PFSK-1 (cell line): Measurements from ENCODE around the gene HOXB9.

Experiments
- FOXP2 ChIP-seq: optimal IDR thresholded peaks from 2 replicates; pipeline ENCODE3; 2011; ENCODE audit warnings: borderline replicate concordance, control low read depth, inconsistent platforms; ENCODE audit not compliant: insufficient read depth; ENCODE audit errors: extremely low read length, extremely low read depth
- POLR2AphosphoS5 ChIP-seq: IDR thresholded peaks from 2 replicates; pipeline ENCODE4 v1.6.1; 2012; ENCODE audit warnings: low read depth, mild to moderate bottlenecking, control low read depth, low read length, moderate library complexity
- SIN3A ChIP-seq: IDR thresholded peaks from 2 replicates; pipeline ENCODE4 v1.6.1; 2012; ENCODE audit warnings: mild to moderate bottlenecking, low read length, moderate library complexity, borderline replicate concordance; ENCODE audit not compliant: insufficient read depth
- TAF1 ChIP-seq: IDR thresholded peaks from 2 replicates; pipeline ENCODE4 v1.6.1; 2012; ENCODE audit warnings: low read length, control low read depth, borderline replicate concordance; ENCODE audit not compliant: insufficient read depth
- TF ChIP-seq, protein P1 (sequence below), 2 experiments: IDR thresholded peaks; 2 replicates each; pipeline versions ENCODE4 v1.6.1 to v1.8.0; 2011 to 2012; ENCODE audit warnings: low read depth in 2 of 2, low read length in 2 of 2, control low read depth in 1 of 2, inconsistent platforms in 1 of 2, mild to moderate bottlenecking in 1 of 2, moderate library complexity in 1 of 2; ENCODE audit not compliant: insufficient read depth in 1 of 2

The HOXB9 gene

GRCh38 chr17:48632579-48633265 is 6.6 kb upstream of the HOXB9 start:
- no peak for TF ChIP-seq SIN3A

- TF ChIP-seq POLR2AphosphoS5 (no peak), TAF1 (no peak), FOXP2 (no peak), SIN3A (no peak)
- TF ChIP-seq, protein P1, sequence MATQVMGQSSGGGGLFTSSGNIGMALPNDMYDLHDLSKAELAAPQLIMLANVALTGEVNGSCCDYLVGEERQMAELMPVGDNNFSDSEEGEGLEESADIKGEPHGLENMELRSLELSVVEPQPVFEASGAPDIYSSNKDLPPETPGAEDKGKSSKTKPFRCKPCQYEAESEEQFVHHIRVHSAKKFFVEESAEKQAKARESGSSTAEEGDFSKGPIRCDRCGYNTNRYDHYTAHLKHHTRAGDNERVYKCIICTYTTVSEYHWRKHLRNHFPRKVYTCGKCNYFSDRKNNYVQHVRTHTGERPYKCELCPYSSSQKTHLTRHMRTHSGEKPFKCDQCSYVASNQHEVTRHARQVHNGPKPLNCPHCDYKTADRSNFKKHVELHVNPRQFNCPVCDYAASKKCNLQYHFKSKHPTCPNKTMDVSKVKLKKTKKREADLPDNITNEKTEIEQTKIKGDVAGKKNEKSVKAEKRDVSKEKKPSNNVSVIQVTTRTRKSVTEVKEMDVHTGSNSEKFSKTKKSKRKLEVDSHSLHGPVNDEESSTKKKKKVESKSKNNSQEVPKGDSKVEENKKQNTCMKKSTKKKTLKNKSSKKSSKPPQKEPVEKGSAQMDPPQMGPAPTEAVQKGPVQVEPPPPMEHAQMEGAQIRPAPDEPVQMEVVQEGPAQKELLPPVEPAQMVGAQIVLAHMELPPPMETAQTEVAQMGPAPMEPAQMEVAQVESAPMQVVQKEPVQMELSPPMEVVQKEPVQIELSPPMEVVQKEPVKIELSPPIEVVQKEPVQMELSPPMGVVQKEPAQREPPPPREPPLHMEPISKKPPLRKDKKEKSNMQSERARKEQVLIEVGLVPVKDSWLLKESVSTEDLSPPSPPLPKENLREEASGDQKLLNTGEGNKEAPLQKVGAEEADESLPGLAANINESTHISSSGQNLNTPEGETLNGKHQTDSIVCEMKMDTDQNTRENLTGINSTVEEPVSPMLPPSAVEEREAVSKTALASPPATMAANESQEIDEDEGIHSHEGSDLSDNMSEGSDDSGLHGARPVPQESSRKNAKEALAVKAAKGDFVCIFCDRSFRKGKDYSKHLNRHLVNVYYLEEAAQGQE (IDR thresholded peaks at IDR 0.05; ENCODE audit: insufficient read depth in 1 of 2, low read depth in 2 of 2, low read length in 2 of 2), result no peak
These were observed 5.8 kb upstream of the HOXB9 start for GRCh38 chr17:48631693-48632578.

- no peak for TF ChIP-seq FOXP2
- TF ChIP-seq TAF1, result no peak
- TF ChIP-seq POLR2AphosphoS5, result no peak
These were observed 5.0 kb upstream of the HOXB9 start for GRCh38 chr17:48630925-48631692.

DNA sequence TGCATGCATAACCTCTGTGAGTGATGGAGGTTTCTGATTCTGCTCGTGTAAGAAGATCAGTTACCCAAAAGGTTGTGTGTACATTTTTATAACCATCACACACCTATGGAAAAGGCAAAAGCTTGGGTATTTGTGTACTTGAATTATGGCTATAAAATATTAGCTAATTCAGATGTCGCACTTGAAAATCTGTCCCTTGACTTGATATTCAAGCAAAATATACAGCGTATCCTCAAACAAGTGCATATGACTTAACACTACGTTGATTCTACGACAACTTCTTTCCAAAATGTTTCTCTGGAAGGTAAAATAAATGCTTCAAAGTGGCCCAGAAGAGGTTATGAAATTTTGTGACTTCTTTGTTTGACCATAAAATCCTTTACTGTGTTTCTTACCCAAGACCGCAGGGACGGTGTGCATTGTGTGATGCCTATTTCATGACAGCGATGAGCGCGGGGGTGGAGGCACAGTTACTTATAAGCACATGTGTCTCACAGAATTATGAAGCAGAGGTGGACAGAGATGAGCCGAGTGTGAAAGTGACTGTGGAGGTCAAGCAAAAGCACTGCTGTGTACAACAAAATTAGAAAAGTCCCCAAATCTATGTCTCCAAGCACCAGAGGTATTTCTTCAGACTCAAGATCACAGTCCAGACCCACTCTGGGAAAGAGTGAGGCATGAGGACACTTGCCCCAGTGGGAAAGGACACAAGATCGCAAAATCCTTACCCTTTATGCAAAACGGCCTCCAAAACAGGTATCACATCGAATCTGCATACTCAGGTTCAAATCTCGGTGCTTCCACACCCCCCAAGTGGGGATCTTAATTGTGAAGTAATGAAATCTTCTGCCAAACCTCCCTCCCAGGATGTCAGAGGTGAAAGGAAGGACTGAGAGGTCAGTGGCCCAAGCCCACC is 4.1 kb upstream of the HOXB9 start:
- TF ChIP-seq, protein P1 (IDR thresholded peaks at IDR 0.05; ENCODE audit: insufficient read depth in 1 of 2, low read depth in 2 of 2, low read length in 2 of 2), result no peak
- TF ChIP-seq SIN3A (no peak), TAF1 (no peak), FOXP2 (no peak), POLR2AphosphoS5 (no peak)

DNA sequence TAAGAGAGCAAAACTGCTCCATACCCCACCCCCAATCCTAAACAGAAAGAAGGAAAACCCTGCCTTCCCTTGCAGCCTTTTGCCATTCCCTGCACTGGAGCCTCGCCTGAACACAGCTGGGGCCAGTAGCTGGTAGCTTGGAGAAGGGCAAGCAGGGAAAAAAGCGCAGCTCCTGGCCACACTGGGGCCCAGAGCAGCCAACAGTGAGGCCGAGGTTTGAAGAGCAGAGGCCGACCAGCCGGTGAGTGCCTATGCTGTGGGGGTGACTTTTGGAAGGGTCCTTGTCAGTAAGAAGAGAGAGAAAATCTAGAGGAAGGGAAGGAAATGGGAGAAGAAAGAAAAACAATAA is 3.2 kb upstream of the HOXB9 start:
- no peak for TF ChIP-seq FOXP2
- no peak for TF ChIP-seq POLR2AphosphoS5
- TF ChIP-seq, protein P1 (IDR thresholded peaks at IDR 0.05; ENCODE audit: insufficient read depth in 1 of 2, low read depth in 2 of 2, low read length in 2 of 2), result no peak
- no peak for TF ChIP-seq TAF1
- no peak for TF ChIP-seq SIN3A
